Smooth muscle cell (in vitro differentiated cells): ENCODE results near the gene HINT3. TPM values are rescaled to one million over a fixed set of nuclear protein-coding genes. Genes with fewer than 3 reads are reported as not detected.

ENCODE experiments used
- DNase-seq: peaks from one replicate; lab custom pipeline; 2025; ENCODE audit not compliant: unreplicated experiment; lab: John Stamatoyannopoulos, UW
- H2AFZ ChIP-seq: fragments of 200-600 bp; sonication (generic); 2 replicates; pipeline ENCODE4 v1.6.0; 2016; ENCODE audit warnings: antibody characterized with exemption, low read depth, mild to moderate bottlenecking
- H3F3A ChIP-seq: fragments of 200-600 bp; sonication (generic); 2 replicates; pipeline ENCODE4 v1.6.0; 2017; ENCODE audit warnings: antibody characterized with exemption, low read depth
- H3K27ac ChIP-seq: fragments of 200-600 bp; sonication (generic); 2 replicates; pipeline ENCODE4 v1.5.1; 2016; ENCODE audit warnings: low read depth, mild to moderate bottlenecking
- H3K27me3 ChIP-seq: fragments of 200-600 bp; sonication (generic); 2 replicates; pipeline ENCODE4 v1.6.1; 2016; ENCODE audit warnings: low read depth, mild to moderate bottlenecking
- H3K36me3 ChIP-seq: fragments of 200-600 bp; sonication (generic); 2 replicates; pipeline ENCODE4 v1.5.1; 2016; ENCODE audit warnings: low read depth
- H3K4me1 ChIP-seq: fragments of 200-600 bp; sonication (generic); 2 replicates; pipeline ENCODE4 v1.5.1; 2016; ENCODE audit warnings: low read depth
- H3K4me2 ChIP-seq: fragments of 200-600 bp; sonication (generic); 2 replicates; pipeline ENCODE4 v1.6.0; 2016; ENCODE audit warnings: mild to moderate bottlenecking
- H3K4me3 ChIP-seq: fragments of 200-600 bp; sonication (generic); 2 replicates; pipeline ENCODE4 v1.5.1; 2016; ENCODE audit warnings: mild to moderate bottlenecking
- H3K79me2 ChIP-seq: fragments of 200-600 bp; sonication (generic); 2 replicates; pipeline ENCODE4 v1.6.0; 2016; ENCODE audit warnings: low read depth, mild to moderate bottlenecking
- H3K9ac ChIP-seq: fragments of 200-600 bp; sonication (generic); 2 replicates; pipeline ENCODE4 v1.6.0; 2016; ENCODE audit warnings: low read depth
- H3K9me3 ChIP-seq: fragments of 200-600 bp; sonication (generic); replicated peaks from 2 replicates; pipeline ENCODE4 v1.5.1; 2016; ENCODE audit warnings: low read depth
- H4K20me1 ChIP-seq: fragments of 200-600 bp; sonication (generic); 2 replicates; pipeline ENCODE4 v1.6.0; 2016; ENCODE audit warnings: low read depth
- CTCF ChIP-seq: fragments of 200-600 bp; sonication (generic); IDR thresholded peaks from 2 replicates; pipeline ENCODE4 v1.5.1; 2017; ENCODE audit warnings: borderline replicate concordance, mild to moderate bottlenecking, antibody characterized with exemption; ENCODE audit not compliant: insufficient read depth, poor library complexity, severe bottlenecking
- WGBS: methylation state at CpG from one replicate; pipeline ENCODE4 v1.1.7; 2016; ENCODE audit warnings: low lambda C conversion rate; 5-methylcytosine and 5-hydroxymethylcytosine counted together
- polyA plus RNA-seq: library from polyadenylated mRNA; unstranded; fragments of >200 nt; fragmentation: Nextera tagmentation; extraction: Ambion mirVana; gene quantifications from 2 replicates; pipeline ENCODE4 v1.2.1, GENCODE V29; 2016
- total RNA-seq: library from RNA; depleted of rRNA; stranded (reverse); fragments of >200 nt; gene quantifications from 2 replicates; pipeline ENCODE4 v1.2.3, GENCODE V29; 2014

Gene HINT3
- total and polyA plus RNA-seq, 2 experiments from 2014 or later, result 6.8 to 13.1 TPM

- DNase-seq, result no peak
- H3K79me2 ChIP-seq, result no peaks in the 10 kb centered on the region
- no peaks in the 10 kb centered on the region for H4K20me1 ChIP-seq
- H3K9ac ChIP-seq, result no peak overlapping the region
- H3K4me1 ChIP-seq, result no peaks in the 10 kb centered on the region
- H3F3A ChIP-seq, result no peaks in the 10 kb centered on the region
- H3K4me2 ChIP-seq, result no peak overlapping the region
- H3K27me3 ChIP-seq, result no peaks in the 10 kb centered on the region
- no peak overlapping the region for H3K27ac ChIP-seq
- peaks cover 13% of the 10 kb centered on the region for H3K36me3 ChIP-seq
- H2AFZ ChIP-seq, result no peak overlapping the region
- no peaks in the 10 kb centered on the region for H3K9me3 ChIP-seq
- TF ChIP-seq CTCF, result no peak
- no peak overlapping the region for H3K4me3 ChIP-seq
Measured at GRCh38 chr6:126007800-126008199, 51.2 kb downstream of the HINT3 start.

- H3K4me1 ChIP-seq, result no peaks in the 10 kb centered on the region
- TF ChIP-seq CTCF, result no peak
- WGBS, result 95% methylated on average over 4 of the region's 4 CpGs
Measured at GRCh38 chr6:126010040-126010439, 53.5 kb downstream of the HINT3 start.

GRCh38 chr6:126015863-126016262, 59.3 kb downstream of the HINT3 start:
- H3K36me3 ChIP-seq, result peaks cover 46% of the 10 kb centered on the region
- H4K20me1 ChIP-seq, result no peaks in the 10 kb centered on the region
- no peak overlapping the region for H3K9ac ChIP-seq
- H3F3A ChIP-seq, result no peaks in the 10 kb centered on the region
- no peak overlapping the region for H2AFZ ChIP-seq
- WGBS, result 74% methylated on average over 1 of the region's 1 CpG
- H3K9me3 ChIP-seq, result no peaks in the 10 kb centered on the region
- DNase-seq, result no peak
- H3K4me2 ChIP-seq, result no peak overlapping the region
- H3K4me3 ChIP-seq, result no peak overlapping the region
- no peak overlapping the region for H3K27ac ChIP-seq
- H3K79me2 ChIP-seq, result no peaks in the 10 kb centered on the region
- TF ChIP-seq CTCF, result no peak
- H3K27me3 ChIP-seq, result no peaks in the 10 kb centered on the region
- H3K4me1 ChIP-seq, result no peaks in the 10 kb centered on the region

More at GRCh38 chr6:126010040-126010439, 53.5 kb downstream of the HINT3 start:
- Histone ChIP-seq H3K79me2 (no peaks in the 10 kb centered on the region), H3F3A (no peaks in the 10 kb centered on the region), H3K9me3 (no peaks in the 10 kb centered on the region), H2AFZ (no peak overlapping the region), H3K4me2 (no peak overlapping the region), H3K9ac (no peak overlapping the region), H3K27ac (no peak overlapping the region), H3K27me3 (no peaks in the 10 kb centered on the region), H3K4me3 (no peak overlapping the region), H3K36me3 (peaks cover 30% of the 10 kb centered on the region), H4K20me1 (no peaks in the 10 kb centered on the region)
- DNase-seq, result no peak

GRCh38 chr6:126016591-126016990, 60.0 kb downstream of the HINT3 start:
- Histone ChIP-seq H3K27me3 (no peaks in the 10 kb centered on the region), H3K9me3 (no peaks in the 10 kb centered on the region), H3K79me2 (no peaks in the 10 kb centered on the region), H2AFZ (no peak overlapping the region), H3K4me2 (no peak overlapping the region), H4K20me1 (no peaks in the 10 kb centered on the region), H3K27ac (no peak overlapping the region), H3K4me3 (no peak overlapping the region), H3K9ac (no peak overlapping the region), H3K4me1 (no peaks in the 10 kb centered on the region), H3K36me3 (peaks cover 47% of the 10 kb centered on the region), H3F3A (no peaks in the 10 kb centered on the region)
- no peak for TF ChIP-seq CTCF
- DNase-seq, result no peak
- WGBS, result 91% methylated on average over 2 of the region's 2 CpGs
